ENCODE measurements around the gene IL10RB.

The IL10RB gene

DNA sequence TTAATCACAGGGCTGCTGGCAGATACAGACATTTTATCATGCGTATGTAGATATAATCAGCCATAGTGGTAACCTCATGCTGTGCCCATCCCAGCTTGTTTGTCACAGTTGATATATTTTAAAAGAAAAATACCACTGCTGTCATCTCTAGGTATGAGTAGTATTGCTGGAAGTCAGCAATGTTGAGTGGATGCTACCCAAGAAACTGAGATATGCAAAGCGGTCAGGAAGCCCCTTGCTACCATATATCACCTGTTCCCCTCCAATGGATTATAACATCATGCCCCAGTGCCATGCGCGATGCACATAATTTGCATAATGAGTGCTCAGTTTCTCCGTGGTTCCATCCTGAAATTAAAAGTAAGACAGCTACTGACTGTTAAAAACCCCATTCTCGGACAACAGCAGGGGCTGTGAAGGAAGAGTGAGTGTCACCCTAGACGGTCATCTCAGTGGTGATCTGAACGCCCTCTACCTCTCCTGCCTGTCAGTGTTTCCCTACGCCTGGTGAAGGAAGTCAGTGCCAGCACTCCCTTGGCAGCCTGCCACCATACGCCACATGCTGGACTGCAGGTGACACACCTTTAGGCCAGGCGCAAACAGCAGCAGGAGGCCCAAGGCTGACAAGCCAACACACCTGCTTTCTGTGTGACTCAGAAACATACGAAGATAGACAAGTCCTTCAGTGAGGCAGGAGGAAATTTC, 2.7 kb downstream of the IL10RB start:
- DNase-seq, result no peak

DNA sequence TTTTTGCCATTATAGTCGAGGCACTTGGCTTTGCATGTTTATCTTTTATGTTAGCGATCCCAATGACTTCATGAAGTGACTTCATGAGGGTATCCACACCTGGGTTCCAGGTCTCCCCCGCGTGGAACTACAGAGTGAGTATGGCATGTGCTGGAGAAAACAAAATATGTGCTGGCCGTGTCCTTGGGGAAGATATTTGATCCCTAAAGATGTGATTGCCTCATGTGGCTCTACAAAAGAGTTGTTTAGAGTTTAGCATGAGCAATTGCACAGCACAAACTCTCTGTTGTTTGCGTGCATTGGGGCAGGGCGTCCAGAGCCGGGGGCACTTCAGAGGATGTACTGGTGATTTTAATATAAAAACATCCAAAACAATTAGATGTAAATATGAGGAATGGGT, 4.8 kb downstream of the IL10RB start:
- DNase-seq, result no peak

DNA sequence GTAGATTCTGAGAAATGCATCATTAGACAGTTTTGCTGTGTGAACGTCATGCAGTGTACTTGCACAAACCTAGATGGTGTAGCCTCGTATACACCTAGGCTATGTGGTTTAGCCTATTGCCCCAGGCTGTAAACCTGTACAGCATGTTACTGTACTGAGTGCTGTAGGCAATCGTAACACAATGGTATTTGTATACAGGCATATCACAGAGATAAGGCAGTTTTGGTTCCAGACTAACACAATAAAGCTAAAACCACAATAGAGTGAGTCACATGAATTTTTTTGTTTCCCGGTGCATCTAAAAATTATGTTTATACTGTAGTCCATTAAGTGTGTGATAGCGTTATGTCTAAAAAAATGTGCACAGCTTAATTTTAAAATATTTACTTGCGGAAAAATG, 6.9 kb downstream of the IL10RB start:
- no peak for DNase-seq

DNA sequence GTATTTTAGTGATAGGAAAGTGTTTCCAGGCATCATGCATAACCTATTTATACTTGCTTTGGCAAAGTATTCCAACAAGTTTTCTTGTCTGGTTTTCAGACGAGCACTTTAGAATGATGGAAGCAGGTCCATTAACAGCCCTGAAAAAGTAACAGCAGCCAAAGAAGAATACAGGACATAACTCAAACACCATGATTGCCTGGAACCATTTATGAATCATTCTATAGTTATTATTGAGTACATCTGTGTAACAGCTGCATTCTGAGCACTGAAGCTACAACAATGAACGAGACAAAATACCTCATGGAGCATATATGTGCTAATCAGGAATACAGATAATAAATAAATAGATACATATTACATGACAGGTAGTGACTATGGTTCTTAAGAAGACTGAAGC, 12.6 kb downstream of the IL10RB start:
- no peak for DNase-seq

DNA sequence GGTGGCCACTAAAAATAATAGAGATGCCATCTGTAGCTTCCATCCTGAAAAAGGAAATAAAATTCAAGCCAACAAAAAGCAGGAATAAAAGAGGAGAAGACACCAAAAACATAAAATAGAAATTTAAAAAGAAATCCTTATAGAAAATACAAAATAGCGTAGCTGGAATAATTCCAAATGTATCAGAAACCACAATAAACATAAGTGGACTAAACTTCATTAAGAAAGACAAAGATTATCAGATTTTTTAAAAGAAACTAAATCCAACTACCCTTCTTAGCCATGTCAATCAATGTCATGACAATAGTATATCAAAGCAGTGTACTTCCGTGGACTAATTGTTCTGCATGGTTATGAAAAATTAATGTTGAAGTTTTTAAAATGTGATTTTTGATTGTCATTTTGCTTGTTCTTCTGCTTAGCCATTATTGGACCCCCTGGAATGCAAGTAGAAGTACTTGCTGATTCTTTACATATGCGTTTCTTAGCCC, 13.2 kb downstream of the IL10RB start:
- DNase-seq, result no peak

DNA sequence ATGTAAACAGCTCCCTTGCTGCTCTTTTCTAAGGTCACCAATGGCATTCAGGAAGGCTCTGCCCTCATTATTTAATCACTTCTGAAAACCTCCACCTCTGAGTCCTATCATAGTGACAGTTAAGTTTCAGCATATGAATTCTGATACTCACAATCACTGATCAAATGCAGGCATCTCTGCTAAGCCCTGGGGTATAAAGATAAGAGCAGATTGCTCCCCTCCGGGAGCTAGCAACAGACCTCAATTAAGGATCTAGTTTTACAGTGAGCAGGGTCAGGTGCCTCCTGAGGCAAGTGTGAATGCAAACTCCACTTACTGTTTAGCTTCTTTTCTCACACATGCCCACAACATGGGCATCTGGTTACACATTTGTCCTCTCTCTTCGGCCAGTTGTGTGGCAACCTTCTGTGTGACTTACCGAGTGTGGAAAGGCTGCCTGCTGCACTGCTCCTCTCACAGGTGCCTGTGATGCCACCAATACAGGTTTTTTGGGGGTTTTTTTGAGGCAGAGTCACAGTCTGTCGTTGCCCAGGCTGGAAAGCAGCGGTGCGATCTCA, 15.0 kb downstream of the IL10RB start:
- DNase-seq, result no peak

DNA sequence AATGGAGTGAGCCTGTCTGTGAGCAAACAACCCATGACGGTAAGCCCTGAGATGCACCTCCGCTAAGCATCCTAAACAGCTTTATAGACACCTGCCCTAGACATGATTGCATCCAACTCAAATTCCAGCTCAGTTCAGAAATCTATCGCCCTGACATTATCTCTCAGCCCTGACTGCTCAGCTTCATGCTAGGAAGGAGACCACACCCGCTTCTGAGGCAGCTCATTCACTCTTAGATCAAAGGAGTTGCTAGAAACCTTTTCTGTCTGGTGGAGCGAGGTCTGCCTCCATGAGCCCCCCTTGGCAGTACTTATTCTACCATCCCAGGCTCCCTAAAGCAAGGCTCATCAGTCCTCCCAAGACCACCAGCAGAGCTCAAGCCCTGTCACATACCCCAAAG, 17.0 kb downstream of the IL10RB start:
- DNase-seq, result no peak

DNA sequence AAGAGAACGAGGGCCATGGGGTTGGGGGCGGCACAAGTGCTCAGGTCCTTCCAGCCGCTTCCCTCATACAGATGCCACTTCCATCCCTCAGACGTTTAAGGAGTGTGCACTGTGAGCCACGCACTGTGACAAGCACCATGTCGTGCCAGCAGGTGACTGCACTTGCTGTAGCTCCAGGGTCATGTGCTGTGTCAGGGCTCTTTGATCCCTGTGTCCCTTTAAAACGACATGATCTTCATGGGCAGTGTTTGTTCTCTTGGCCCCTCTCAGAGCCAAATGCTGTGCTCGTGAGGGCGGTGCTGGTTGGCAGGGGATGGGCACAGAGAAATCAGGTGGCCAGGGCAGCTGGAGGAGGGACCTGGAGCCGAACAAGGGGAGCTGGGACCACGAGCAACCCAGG, 19.9 kb downstream of the IL10RB start:
- no peak for DNase-seq

DNA sequence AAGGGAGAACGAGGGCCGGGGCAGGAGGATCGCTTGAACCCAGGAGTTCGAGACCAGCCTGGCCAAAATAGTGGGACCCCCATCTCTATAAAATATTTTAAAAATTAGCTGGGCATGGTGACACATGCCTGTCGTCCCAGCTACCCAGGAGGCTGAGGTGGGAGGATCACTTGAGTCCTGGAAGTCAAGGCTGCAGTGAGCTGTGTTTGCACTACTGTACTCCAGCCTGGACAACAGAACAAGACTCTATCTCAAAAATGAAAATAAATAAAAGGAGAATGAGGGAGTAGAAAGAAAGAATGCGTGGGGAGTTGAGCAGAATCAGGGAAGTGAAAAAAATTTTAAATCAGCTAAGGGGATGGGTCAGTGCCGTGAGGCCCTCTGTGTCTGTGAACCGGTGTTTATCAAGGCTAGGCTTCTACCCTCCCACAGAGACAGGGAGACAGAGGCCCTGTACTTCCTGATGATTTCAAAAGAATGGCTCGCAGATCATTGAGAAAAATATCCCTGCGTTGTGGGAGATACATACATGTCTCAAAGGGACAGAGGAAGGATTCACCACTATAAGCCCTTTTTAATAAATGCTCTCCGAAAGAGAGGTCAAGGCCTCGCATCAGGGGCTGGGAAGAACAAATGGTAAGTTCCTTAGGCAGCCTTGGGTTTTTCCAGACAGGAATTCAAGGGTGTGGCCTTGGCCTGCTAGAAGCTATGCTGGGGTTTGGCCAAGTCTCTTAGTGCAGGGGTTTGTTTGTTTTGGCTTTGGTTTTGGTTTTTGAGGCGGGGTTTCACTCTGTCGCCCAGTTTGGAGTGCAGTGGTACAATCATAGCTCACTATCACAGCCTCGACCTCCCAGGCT, 20.7 kb downstream of the IL10RB start:
- no peak for DNase-seq

DNA sequence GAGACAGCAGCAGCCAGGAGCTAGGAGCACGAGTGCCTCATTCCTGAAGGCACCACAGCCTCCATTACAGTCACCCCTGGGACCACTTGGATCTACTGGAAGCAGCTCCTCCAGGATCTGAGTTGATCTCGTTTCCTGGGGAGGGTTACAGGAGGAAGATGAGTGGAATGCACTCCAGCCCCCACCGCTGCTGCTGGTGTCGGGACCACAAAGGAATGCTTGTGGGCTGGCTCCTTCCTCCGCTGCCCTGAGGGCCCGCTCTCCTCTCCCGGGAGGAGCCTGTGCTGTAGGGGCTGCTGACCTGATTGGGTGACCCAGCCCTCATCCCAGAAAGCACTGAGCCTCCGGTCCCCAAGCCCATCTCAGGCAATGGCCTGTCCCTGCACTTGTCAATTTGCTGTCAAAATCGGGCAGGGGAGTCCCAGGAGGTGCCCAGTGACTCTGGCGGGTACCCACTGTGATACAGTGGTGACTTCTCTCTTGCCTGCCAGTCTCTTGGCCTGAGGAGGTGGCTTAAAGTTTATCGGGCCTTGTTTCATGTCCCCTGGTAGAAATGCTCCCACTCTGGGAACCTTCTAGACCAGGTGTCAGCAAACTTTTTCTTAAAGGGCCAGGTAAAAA, 23.1 kb downstream of the IL10RB start:
- DNase-seq, result no peak

DNA sequence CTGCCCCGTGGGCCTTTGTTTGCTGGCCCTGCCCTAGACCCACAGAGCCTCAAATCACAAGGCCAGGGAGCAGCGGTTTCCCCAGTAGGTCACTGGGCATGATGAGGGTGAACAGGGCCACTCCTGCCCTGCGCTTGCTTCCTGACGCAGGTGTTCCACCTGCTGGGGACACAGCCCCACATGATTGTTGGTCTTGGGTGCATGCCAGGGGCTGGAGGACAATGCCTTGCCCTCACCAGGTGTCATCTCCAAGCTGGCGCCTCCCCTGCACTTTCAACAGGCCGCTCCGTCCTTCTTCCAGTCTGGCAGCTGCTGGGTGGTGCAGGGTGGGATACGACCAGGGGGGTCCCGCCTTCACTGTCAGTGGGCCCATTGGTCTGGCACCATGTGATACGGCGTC, 24.3 kb downstream of the IL10RB start:
- no peak for DNase-seq

DNA sequence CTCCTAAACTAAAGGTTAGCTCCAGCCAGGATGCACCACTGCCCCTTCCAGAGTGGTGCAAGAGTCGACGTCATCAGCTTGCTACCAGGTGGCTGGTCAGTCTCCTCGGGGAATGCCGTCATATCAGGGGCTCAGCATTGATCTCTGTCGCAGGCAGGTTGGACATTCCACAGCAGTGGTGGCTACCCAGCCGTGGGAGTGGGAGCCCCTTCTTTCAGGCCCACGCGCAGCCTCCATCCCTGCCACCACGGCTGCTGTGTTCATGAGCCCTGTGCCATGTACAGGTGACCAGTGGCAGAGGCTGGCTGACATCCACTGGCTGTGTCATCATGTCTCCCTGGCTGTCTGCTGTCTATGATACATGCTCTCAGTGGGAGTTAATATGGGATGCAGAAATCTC, 25.5 kb downstream of the IL10RB start:
- DNase-seq, result no peak

DNA sequence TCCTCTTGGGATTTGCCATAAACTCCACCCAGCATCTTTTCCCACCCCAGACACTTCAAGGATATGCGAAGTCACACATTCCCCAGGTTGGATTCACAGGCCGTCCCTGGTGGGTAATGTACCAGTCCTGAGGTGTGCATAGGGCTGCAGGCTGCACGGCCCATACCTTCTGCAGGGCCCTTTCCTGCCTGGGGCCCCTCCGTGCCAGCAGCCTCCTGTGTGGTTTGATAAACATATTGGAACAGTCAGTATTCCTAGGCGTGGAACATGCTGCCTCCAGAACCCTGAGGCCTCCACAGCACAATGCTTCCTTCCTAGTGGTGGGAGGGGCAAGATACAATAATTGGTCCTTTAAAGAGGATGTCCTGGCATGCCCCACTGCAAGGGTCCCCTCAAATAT, 26.6 kb downstream of the IL10RB start:
- no peak for DNase-seq

DNA sequence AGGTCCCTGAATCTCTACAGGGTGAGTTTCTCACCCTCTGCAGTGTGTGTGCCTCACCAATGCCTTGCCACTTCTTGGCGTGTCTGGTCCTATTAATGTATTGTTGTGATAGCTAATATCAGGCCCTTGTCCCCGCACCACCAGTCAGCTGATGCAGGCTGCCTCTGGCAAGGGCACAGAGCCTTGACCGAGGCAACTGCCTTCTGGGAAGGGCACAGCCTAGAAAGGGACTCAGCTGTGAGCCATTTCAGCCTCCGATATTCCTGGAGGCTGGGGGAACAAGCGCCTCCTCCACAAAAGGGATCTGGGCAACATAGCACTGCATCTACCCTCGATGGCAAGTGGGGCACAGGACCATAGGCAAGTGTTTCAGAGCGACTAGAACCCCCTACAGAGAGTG, 27.0 kb downstream of the IL10RB start:
- no peak for DNase-seq

DNA sequence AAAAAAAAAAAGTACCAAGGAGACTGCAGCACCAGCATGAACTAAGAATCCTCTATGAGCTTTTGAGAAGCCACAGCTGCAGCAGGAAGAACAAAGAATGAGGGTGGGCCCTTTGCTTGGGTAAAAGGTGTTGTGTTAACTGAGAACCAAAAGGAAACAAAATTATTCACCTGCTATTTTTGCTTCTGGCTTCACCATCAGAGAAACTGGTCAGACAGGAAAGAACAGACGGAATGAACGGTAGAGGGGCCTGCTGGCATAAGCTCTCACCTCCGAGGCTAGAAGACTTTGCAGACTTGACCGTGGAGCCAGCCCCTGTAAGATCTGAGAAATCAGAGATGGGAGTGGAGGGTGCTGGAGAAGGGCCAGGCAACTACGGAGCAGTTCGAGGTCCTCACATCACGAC, 27.6 kb downstream of the IL10RB start:
- no peak for DNase-seq

DNA sequence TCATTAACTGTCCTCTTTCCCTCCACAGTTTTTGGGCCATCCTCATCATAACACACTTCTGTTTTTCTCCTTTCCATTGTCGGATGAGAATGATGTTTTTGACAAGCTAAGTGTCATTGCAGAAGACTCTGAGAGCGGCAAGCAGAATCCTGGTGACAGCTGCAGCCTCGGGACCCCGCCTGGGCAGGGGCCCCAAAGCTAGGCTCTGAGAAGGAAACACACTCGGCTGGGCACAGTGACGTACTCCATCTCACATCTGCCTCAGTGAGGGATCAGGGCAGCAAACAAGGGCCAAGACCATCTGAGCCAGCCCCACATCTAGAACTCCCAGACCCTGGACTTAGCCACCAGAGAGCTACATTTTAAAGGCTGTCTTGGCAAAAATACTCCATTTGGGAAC, 30.0 kb downstream of the IL10RB start:
- DNase-seq, result no peak

DNA sequence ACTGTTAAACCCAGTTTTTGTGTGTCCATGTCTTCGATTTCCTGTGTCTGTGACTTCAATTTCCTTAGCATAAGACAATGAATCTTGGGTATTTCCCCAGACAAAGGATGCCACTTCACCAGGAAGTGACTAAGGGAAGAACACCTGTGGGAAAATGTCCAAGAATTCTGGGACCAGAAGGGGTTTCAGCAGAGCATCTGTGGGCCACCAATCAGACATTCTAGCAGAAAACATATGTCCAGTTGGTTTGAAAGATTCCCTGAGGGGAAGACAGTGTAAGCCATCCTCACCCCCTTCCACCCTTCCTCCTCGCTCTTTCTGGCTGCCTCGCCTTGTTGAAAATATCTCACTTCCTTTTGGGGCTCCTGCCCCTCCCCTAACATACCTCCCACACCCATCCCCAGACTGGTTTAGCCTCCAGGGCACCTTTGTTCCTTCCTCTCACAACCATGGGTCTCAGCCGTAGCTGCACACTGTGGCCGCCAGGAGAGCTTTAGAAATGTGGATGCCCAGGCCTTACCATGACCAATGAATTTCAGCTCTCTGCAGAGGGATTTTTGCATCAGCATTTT, 33.1 kb downstream of the IL10RB start:
- no peak for DNase-seq

DNA sequence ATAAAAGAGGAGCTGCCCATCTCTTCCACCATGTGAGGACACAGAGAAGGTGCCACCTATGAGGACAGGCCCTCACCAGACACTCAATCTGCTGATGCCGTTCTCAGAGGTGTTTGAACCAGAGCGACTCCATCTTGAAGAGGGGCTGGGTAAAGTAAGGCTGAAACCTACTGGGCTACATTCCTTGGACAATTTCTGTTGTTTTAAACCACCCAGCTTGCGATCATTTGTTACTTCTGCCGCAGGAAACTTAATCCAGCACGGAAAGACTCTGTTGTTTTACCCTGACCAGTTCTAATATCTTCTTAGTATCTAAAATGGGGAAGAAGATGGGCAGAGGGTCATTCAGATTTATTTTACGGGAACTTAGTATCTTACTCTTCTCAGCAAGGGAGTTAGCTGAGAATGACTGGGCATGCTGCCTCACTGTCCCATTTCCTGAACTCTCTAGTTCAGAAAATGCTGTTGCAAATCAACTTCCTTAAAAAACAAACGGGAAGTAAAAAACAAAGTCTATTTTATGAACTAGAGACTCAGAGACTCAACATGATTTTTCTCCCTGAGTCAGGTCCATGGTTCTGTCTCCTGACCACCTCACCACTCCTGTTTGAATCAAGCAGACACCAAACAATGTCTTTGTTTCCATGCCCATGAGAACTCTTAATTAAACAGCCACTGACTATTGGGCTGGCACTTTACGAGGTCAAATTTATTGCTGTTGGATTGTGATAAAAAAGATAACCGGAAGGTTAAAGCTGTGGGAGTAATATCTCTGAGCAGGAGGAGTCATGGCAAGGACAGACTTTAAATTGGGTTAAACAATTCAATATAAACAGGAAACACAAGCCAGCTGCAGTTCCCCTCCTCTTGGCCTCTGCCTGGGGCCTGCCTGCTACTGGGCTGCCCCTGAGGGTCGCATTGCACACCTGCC, 34.8 kb downstream of the IL10RB start:
- no peak for DNase-seq

DNA sequence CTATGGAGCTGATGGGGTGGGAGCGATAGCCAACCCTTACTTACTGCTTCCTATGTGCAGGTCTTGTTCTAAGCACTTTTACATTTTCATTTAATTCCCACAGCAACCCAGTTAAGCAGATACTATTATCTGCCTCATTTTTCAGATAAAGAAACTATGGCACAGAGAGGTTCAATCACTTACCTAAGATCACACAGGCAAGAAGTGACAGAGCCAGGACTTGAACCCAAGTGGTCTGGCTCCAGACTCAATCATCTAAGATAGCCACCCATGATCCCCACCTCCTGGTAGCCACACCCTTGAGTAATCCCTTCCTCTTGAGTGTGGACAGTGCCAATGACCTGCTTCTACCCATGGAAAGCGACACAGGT, 35.5 kb downstream of the IL10RB start:
- no peak for DNase-seq

DNA sequence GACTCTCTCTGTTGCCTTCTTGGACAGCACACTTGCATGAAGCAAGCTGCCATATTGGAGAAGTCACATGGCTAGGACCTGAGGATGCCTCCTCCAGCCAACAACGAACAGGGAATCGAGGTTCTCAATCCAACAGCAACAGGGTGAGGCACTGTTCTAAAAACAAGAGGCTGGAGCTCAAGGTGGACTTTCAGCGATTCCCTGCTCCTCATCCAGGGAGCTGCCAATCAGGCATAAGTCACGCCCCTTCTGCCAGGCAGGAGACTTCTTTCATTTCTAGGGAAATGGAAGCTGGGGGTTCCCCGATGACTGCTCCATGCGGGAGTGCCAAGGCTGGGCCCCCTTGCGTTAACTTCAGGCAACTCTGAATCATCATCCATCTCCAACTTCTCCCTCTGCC, 35.9 kb downstream of the IL10RB start:
- no peak for DNase-seq

DNA sequence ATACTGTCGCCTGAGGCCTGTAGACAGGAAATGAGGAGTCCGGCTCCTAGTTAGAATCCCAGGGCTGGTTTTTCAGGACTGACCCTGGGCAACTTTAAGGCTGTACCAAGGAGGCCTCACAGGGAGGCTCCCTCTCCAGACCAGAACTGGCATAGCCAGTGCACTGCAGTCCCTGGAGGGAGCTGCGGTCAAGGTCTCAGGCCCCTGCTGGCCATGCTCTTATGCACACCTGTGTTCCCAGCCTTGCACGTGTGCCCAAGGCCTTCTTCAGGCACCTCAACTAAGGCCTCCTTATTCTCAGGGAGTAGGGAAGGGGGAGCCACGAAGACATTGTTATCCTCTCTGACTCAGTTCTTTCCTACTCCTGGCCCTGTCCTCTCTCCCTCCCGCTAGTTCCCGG, 36.6 kb downstream of the IL10RB start:
- DNase-seq, result no peak

DNA sequence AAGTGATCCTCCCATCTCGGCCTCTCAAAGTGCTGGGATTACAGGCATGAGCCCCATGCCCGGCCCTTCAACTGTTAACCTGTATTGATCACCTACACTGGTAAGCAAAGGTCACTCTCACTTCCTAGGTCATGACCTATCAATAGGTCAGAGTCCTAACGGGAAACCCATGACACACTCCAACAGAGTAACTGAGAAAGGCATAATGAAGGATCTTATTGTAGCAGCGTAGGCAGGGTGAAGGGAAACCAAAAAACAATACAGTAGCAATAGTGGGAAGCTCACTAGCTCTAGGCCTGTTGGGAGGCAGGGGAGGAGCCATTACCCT, 39.1 kb downstream of the IL10RB start:
- no peak for DNase-seq

Measured in NCI-H2227 treated with DMSO at 0.1 percent for 48 hours (cell line).